T follicular helper cell (primary cell): ENCODE data around the gene DPY19L1.
"Not testable (repeated sequence)": the region's sequence is repeated elsewhere in the genome, so short reads cannot be mapped to it uniquely, and the experiment has no call there.

ENCODE experiments used
- DNase-seq: peaks from one replicate; pipeline ENCODE4 v3.0.0-alpha.2; 2020; ENCODE audit warnings: low read depth
- total RNA-seq, 2 experiments: gene quantifications; one replicate each; lab custom pipeline; 2026; lab: John Stamatoyannopoulos, UW

DPY19L1 gene
- 23.4 to 31.7 reads per million in 2 experiments for total RNA-seq

- DNase-seq: no peak
Observed at GRCh38 chr7:35037211-35037525, at the start of gene DPY19L1. TSS of gene DPY19L1 (minus strand) at chr7:35037485. CDS start at chr7:35037394, 91 bp downstream.

- not testable (repeated sequence) for DNase-seq
Observed at GRCh38 chr7:35079517-35079916, 42.2 kb upstream of the DPY19L1 start.

GRCh38 chr7:35074008-35074407 is 36.7 kb upstream of the DPY19L1 start:
- DNase-seq: not testable (repeated sequence)

- not testable (repeated sequence) for DNase-seq
Observed at GRCh38 chr7:35072950-35073827, 35.9 kb upstream of the DPY19L1 start.

GRCh38 chr7:35069084-35069483 is 31.8 kb upstream of the DPY19L1 start:
- DNase-seq: not testable (repeated sequence)

- not testable (repeated sequence) for DNase-seq
Observed at GRCh38 chr7:35065382-35065781, 28.1 kb upstream of the DPY19L1 start.

GRCh38 chr7:35058571-35058970 is 21.3 kb upstream of the DPY19L1 start:
- DNase-seq: not testable (repeated sequence)

- not testable (repeated sequence) for DNase-seq
Observed at GRCh38 chr7:35057505-35058451, 20.5 kb upstream of the DPY19L1 start.

- DNase-seq: not testable (repeated sequence)
Observed at GRCh38 chr7:35055733-35056132, 18.4 kb upstream of the DPY19L1 start.

- not testable (repeated sequence) for DNase-seq
Observed at GRCh38 chr7:35053488-35054175, 16.3 kb upstream of the DPY19L1 start.

- not testable (repeated sequence) for DNase-seq
Observed at GRCh38 chr7:35048390-35048789, 11.1 kb upstream of the DPY19L1 start.

- not testable (repeated sequence) for DNase-seq
Observed at GRCh38 chr7:35047912-35048305, 10.6 kb upstream of the DPY19L1 start.

GRCh38 chr7:35047263-35047911 is 10.1 kb upstream of the DPY19L1 start:
- not testable (repeated sequence) for DNase-seq

GRCh38 chr7:35043301-35043700 is 6.0 kb upstream of the DPY19L1 start:
- DNase-seq: not testable (repeated sequence)

GRCh38 chr7:35040906-35041305 is 3.6 kb upstream of the DPY19L1 start:
- no peak for DNase-seq

- no peak for DNase-seq
Observed at GRCh38 chr7:35039343-35039742, 2.1 kb upstream of the DPY19L1 start.

GRCh38 chr7:35038354-35038753 is 1.1 kb upstream of the DPY19L1 start:
- DNase-seq: no peak

GRCh38 chr7:35037526-35038341 is 449 bp upstream of the DPY19L1 start:
- peak; percentile 76 for DNase-seq

GRCh38 chr7:35036361-35037171 is 719 bp downstream of the DPY19L1 start:
- peak; percentile 25 for DNase-seq
